SKM-1 (cell line): ENCODE measurements around the gene SLC6A12.

Experiments
- DNase-seq: peaks from one replicate; lab custom pipeline; 2025; ENCODE audit not compliant: unreplicated experiment; lab: John Stamatoyannopoulos, UW

SLC6A12 gene

GRCh38 chr12:143964-144649 is 69.8 kb downstream of the SLC6A12 start:
- DNase-seq = no peak

GRCh38 chr12:140162-140561 is 73.8 kb downstream of the SLC6A12 start:
- DNase-seq = no peak
